Astrocyte (in vitro differentiated cells and primary cell): ENCODE measurements around the gene RNU11.

ENCODE experiments used
- CTCF ChIP-seq: IDR thresholded peaks from 2 replicates; pipeline ENCODE4 v1.5.1; 2011; ENCODE audit warnings: low read depth, mild to moderate bottlenecking, inconsistent platforms, low read length, moderate library complexity; ENCODE audit not compliant: insufficient read depth
- EZH2 ChIP-seq: IDR thresholded peaks from 2 replicates; pipeline ENCODE4 v1.6.1; 2012; ENCODE audit warnings: mild to moderate bottlenecking, low read length, inconsistent platforms; ENCODE audit not compliant: insufficient read depth

GRCh38 chr1:28668191-28668955 lies 20.0 kb downstream of the RNU11 start, which contains the start of gene GMEB1:
- TF ChIP-seq CTCF, result no peak
- no peak for TF ChIP-seq EZH2
